ENCODE measurements around the gene LRRN4.
A peak's percentile ranks its signal among the peaks of the same experiment; 100 is the strongest.

The LRRN4 gene

GRCh38 chr20:6053776-6054688, at the start of gene LRRN4:
Gene LRRN4 (minus strand): TSS chr20:6054060. CDS start chr20:6052799, 1,261 bp downstream.
- DNase-seq = peak; percentile 91

- no peak for DNase-seq
These were observed 49.4 kb upstream of the LRRN4 start for GRCh38 chr20:6103301-6103700.

- DNase-seq = no peak
These were observed 47.5 kb upstream of the LRRN4 start for GRCh38 chr20:6101346-6101745.

GRCh38 chr20:6100246-6100645, 46.4 kb upstream of the LRRN4 start:
- no peak for DNase-seq

GRCh38 chr20:6099819-6100218, 46.0 kb upstream of the LRRN4 start:
- no peak for DNase-seq

GRCh38 chr20:6095409-6095808, 41.5 kb upstream of the LRRN4 start:
- DNase-seq = no peak

GRCh38 chr20:6094565-6094964, 40.7 kb upstream of the LRRN4 start:
- no peak for DNase-seq

GRCh38 chr20:6094063-6094462, 40.2 kb upstream of the LRRN4 start:
- no peak for DNase-seq

GRCh38 chr20:6091661-6092060, 37.8 kb upstream of the LRRN4 start:
- DNase-seq = no peak

- DNase-seq = no peak
These were observed 33.0 kb upstream of the LRRN4 start for GRCh38 chr20:6086868-6087267.

- DNase-seq = no peak
These were observed 30.1 kb upstream of the LRRN4 start for GRCh38 chr20:6083926-6084325.

GRCh38 chr20:6081236-6081635, 27.4 kb upstream of the LRRN4 start:
- no peak for DNase-seq

- no peak for DNase-seq
These were observed 25.2 kb upstream of the LRRN4 start for GRCh38 chr20:6079016-6079415.

GRCh38 chr20:6075428-6076219, 21.8 kb upstream of the LRRN4 start:
- DNase-seq = no peak

- no peak for DNase-seq
These were observed 20.9 kb upstream of the LRRN4 start for GRCh38 chr20:6074784-6075183.

GRCh38 chr20:6074145-6074561, 20.3 kb upstream of the LRRN4 start:
- DNase-seq = no peak

- DNase-seq = no peak
These were observed 17.2 kb upstream of the LRRN4 start for GRCh38 chr20:6070829-6071695.

- no peak for DNase-seq
These were observed 15.8 kb upstream of the LRRN4 start for GRCh38 chr20:6069669-6070068.

- no peak for DNase-seq
These were observed 14.0 kb upstream of the LRRN4 start for GRCh38 chr20:6067763-6068318.

- no peak for DNase-seq
These were observed 12.7 kb upstream of the LRRN4 start for GRCh38 chr20:6066582-6066981.

GRCh38 chr20:6061544-6061943, 7.7 kb upstream of the LRRN4 start:
- DNase-seq = no peak

- no peak for DNase-seq
These were observed 6.4 kb upstream of the LRRN4 start for GRCh38 chr20:6060213-6060612.
